SK-N-SH treated with all-trans-retinoic acid at 6 μM for 48 hours (cell line): ENCODE results near the gene AIDA.

ENCODE experiments used
- ATAC-seq: fragments of 200-7000 bp; cut with Tn5 transposase; 3 replicates; pipeline ENCODE4 v1.9.1; 2020; ENCODE audit warnings: mild to moderate bottlenecking, moderate library complexity
- ARNTL ChIP-seq: fragments of 450-650 bp; formaldehyde crosslinking; IDR thresholded peaks from 2 replicates; pipeline ENCODE4 v1.5.0; 2020; ENCODE audit warnings: low read depth, mild to moderate bottlenecking, moderate library complexity, borderline replicate concordance
- CREB5 ChIP-seq: fragments of 250-450 bp; sonication (Bioruptor Pico); IDR thresholded peaks from 2 replicates; pipeline ENCODE4 v1.5.1; 2020; ENCODE audit warnings: low read depth, mild to moderate bottlenecking, moderate library complexity
- CSDC2 ChIP-seq: fragments of 250-450 bp; sonication (Bioruptor Pico); IDR thresholded peaks from 2 replicates; pipeline ENCODE4 v1.5.0; 2020; ENCODE audit warnings: mild to moderate bottlenecking, moderate library complexity
- CSRNP3 ChIP-seq: fragments of 250-450 bp; sonication (Bioruptor Pico); IDR thresholded peaks from 2 replicates; pipeline ENCODE4 v1.5.1; 2021; ENCODE audit warnings: mild to moderate bottlenecking, moderate library complexity
- ESRRG ChIP-seq: fragments of 250-450 bp; sonication (Bioruptor Pico); IDR thresholded peaks from 2 replicates; pipeline ENCODE4 v1.6.1; 2021; ENCODE audit warnings: mild to moderate bottlenecking
- ISL1 ChIP-seq: fragments of 250-450 bp; sonication (Bioruptor Pico); IDR thresholded peaks from 2 replicates; pipeline ENCODE4 v2.1.2; 2022; ENCODE audit warnings: mild to moderate bottlenecking, moderate library complexity
- OSR1 ChIP-seq: fragments of 250-450 bp; sonication (Bioruptor Pico); IDR thresholded peaks from 2 replicates; pipeline ENCODE4 v1.8.0; 2022; ENCODE audit warnings: moderate library complexity, mild to moderate bottlenecking, inconsistent platforms
- PATZ1 ChIP-seq: fragments of 250-450 bp; sonication (Bioruptor Pico); IDR thresholded peaks from 2 replicates; pipeline ENCODE4 v1.8.0; 2020; ENCODE audit warnings: mild to moderate bottlenecking, moderate library complexity, borderline replicate concordance
- POU6F1 ChIP-seq: fragments of 250-450 bp; sonication (Bioruptor Pico); IDR thresholded peaks from 2 replicates; pipeline ENCODE4 v1.8.0; 2021; ENCODE audit warnings: low read depth, mild to moderate bottlenecking, moderate library complexity, borderline replicate concordance
- PPARA ChIP-seq: fragments of 250-450 bp; sonication (Bioruptor Pico); IDR thresholded peaks from 2 replicates; pipeline ENCODE4 v1.5.0; 2020; ENCODE audit warnings: mild to moderate bottlenecking, borderline replicate concordance
- RARB ChIP-seq: fragments of 250-450 bp; sonication (Bioruptor Pico); IDR thresholded peaks from 2 replicates; pipeline ENCODE4 v1.8.0; 2021; ENCODE audit warnings: mild to moderate bottlenecking, moderate library complexity
- SNAI2 ChIP-seq: fragments of 250-450 bp; sonication (Bioruptor Pico); IDR thresholded peaks from 2 replicates; pipeline ENCODE4 v1.5.0; 2020; ENCODE audit warnings: mild to moderate bottlenecking, moderate library complexity
- TCF4 ChIP-seq: fragments of 250-450 bp; sonication (Bioruptor Pico); IDR thresholded peaks from 2 replicates; pipeline ENCODE4 v1.8.0; 2021; ENCODE audit warnings: mild to moderate bottlenecking, moderate library complexity, borderline replicate concordance
- TOX ChIP-seq: fragments of 250-450 bp; sonication (Bioruptor Pico); IDR thresholded peaks from 2 replicates; pipeline ENCODE4 v1.8.0; 2021; ENCODE audit warnings: mild to moderate bottlenecking, moderate library complexity, borderline replicate concordance
- ZC3H10 ChIP-seq: fragments of 250-450 bp; sonication (Bioruptor Pico); IDR thresholded peaks from 2 replicates; pipeline ENCODE4 v1.5.1; 2021; ENCODE audit warnings: mild to moderate bottlenecking, moderate library complexity
- ZFP30 ChIP-seq: fragments of 450-650 bp; formaldehyde crosslinking; IDR thresholded peaks from 2 replicates; pipeline ENCODE4 v1.5.0; 2022; ENCODE audit warnings: mild to moderate bottlenecking, moderate library complexity
- ZNF565 ChIP-seq: fragments of 450-650 bp; formaldehyde crosslinking; conservative IDR thresholded peaks from 2 replicates; pipeline ENCODE4 v1.5.0; 2020; ENCODE audit warnings: low read depth, mild to moderate bottlenecking, moderate library complexity
- ZNF70 ChIP-seq: fragments of 450-650 bp; formaldehyde crosslinking; IDR thresholded peaks from 2 replicates; pipeline ENCODE4 v1.5.0; 2020; ENCODE audit warnings: mild to moderate bottlenecking, moderate library complexity
- ZNF8 ChIP-seq: fragments of 450-650 bp; formaldehyde crosslinking; IDR thresholded peaks from 2 replicates; pipeline ENCODE4 v1.5.0; 2020; ENCODE audit warnings: mild to moderate bottlenecking, moderate library complexity
- TF ChIP-seq, protein P1 (sequence below): fragments of 250-450 bp; sonication (Bioruptor Pico); IDR thresholded peaks from 2 replicates; pipeline ENCODE4 v1.5.0; 2020; ENCODE audit warnings: mild to moderate bottlenecking, moderate library complexity

Gene AIDA

GRCh38 chr1:222629921-222630535, 82.3 kb downstream of the AIDA start:
- ATAC-seq: no peak
- no peak for TF ChIP-seq ZNF70

DNA sequence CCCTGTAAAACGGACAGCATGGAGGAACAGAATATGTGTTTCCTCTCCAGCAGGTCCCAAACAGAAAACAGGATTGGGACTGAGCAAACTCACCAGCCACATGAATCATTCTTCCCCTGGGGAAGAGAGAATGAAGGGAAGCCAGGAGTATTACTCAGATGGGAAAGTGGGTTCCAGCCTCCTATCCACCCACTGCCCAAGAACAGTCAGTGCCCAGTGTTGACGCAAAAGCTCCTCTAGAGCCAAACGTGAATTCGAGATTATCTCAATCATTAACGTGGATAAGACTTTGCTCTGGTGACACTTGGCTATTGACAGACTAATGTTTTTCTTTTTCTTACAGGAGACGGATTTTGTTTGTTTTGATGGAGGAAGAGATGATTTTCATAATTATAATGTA, 85.1 kb downstream of the AIDA start:
- ATAC-seq: no peak
- TF ChIP-seq CSRNP3 (CRISPR knock-in tag) (no peak), OSR1 (CRISPR knock-in tag) (no peak), ISL1 (CRISPR knock-in tag) (no peak), ARNTL (no peak), CSDC2 (CRISPR knock-in tag) (no peak), ZNF70 (no peak), PATZ1 (no peak), TOX (CRISPR knock-in tag) (no peak), ZNF8 (no peak), PPARA (no peak), ZC3H10 (CRISPR knock-in tag) (no peak), POU6F1 (CRISPR knock-in tag) (no peak), RARB (CRISPR knock-in tag) (no peak), TCF4 (CRISPR knock-in tag) (no peak), SNAI2 (no peak)
- TF ChIP-seq, all 23 proteins: peak for 0

GRCh38 chr1:222624214-222624613, 88.1 kb downstream of the AIDA start:
- no peak for TF ChIP-seq TCF4 (CRISPR knock-in tag)
- no peak for TF ChIP-seq ZNF8
- no peak for TF ChIP-seq RARB (CRISPR knock-in tag)
- no peak for TF ChIP-seq ZFP30 (CRISPR knock-in tag)
- no peak for TF ChIP-seq ESRRG (CRISPR knock-in tag)
- no peak for TF ChIP-seq SNAI2
- TF ChIP-seq POU6F1 (CRISPR knock-in tag): no peak
- TF ChIP-seq PATZ1: no peak
- TF ChIP-seq CSDC2 (CRISPR knock-in tag): no peak
- no peak for TF ChIP-seq ZNF565
- TF ChIP-seq, protein P1, sequence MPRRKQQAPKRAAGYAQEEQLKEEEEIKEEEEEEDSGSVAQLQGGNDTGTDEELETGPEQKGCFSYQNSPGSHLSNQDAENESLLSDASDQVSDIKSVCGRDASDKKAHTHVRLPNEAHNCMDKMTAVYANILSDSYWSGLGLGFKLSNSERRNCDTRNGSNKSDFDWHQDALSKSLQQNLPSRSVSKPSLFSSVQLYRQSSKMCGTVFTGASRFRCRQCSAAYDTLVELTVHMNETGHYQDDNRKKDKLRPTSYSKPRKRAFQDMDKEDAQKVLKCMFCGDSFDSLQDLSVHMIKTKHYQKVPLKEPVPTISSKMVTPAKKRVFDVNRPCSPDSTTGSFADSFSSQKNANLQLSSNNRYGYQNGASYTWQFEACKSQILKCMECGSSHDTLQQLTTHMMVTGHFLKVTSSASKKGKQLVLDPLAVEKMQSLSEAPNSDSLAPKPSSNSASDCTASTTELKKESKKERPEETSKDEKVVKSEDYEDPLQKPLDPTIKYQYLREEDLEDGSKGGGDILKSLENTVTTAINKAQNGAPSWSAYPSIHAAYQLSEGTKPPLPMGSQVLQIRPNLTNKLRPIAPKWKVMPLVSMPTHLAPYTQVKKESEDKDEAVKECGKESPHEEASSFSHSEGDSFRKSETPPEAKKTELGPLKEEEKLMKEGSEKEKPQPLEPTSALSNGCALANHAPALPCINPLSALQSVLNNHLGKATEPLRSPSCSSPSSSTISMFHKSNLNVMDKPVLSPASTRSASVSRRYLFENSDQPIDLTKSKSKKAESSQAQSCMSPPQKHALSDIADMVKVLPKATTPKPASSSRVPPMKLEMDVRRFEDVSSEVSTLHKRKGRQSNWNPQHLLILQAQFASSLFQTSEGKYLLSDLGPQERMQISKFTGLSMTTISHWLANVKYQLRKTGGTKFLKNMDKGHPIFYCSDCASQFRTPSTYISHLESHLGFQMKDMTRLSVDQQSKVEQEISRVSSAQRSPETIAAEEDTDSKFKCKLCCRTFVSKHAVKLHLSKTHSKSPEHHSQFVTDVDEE (CRISPR knock-in tag): no peak
- no peak for TF ChIP-seq OSR1 (CRISPR knock-in tag)
- no peak for TF ChIP-seq CREB5
- TF ChIP-seq, all 23 proteins: peak for 0

More at GRCh38 chr1:222624214-222624613, 88.1 kb downstream of the AIDA start:
- ATAC-seq: no peak
